MM.1S (cell line): ENCODE data around the gene SPACA7.

Experiments
- EZH2 ChIP-seq: fragments of 300-600 bp; sonication (generic); optimal IDR thresholded peaks from 2 replicates; pipeline ENCODE3; 2017; ENCODE audit warnings: low read depth, mild to moderate bottlenecking, antibody characterized with exemption, low read length, mixed read lengths
- EZH2phosphoT487 ChIP-seq: fragments of 300-600 bp; sonication (generic); IDR thresholded peaks from 2 replicates; pipeline ENCODE4 v1.6.1; 2018; ENCODE audit warnings: antibody characterized with exemption, low read length
- TF ChIP-seq, protein P1 (sequence below): fragments of 300-600 bp; sonication (generic); IDR thresholded peaks from 2 replicates; pipeline ENCODE4 v1.5.1; 2016; ENCODE audit warnings: antibody characterized with exemption, low read length, mixed read lengths

DNA sequence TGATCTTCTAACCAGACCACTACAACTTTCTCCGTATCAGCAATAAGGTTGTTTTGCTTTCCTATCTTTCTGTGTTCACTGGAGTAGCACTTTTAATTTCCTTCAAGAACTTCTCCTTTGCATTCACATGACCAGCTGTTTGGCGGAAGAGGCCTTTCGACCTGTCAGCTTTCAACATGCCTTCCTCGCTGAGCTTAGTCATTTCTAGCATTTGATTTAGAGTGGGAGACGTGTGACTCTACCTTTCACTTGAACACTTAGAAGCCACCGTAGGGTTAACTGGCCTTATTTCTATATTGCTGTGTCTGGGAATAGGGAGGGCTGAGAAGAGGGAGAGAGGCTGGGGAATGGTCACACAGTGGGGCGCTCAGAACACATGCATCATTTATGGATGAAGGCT lies 107.1 kb downstream of the SPACA7 start:
- TF ChIP-seq, protein P1, sequence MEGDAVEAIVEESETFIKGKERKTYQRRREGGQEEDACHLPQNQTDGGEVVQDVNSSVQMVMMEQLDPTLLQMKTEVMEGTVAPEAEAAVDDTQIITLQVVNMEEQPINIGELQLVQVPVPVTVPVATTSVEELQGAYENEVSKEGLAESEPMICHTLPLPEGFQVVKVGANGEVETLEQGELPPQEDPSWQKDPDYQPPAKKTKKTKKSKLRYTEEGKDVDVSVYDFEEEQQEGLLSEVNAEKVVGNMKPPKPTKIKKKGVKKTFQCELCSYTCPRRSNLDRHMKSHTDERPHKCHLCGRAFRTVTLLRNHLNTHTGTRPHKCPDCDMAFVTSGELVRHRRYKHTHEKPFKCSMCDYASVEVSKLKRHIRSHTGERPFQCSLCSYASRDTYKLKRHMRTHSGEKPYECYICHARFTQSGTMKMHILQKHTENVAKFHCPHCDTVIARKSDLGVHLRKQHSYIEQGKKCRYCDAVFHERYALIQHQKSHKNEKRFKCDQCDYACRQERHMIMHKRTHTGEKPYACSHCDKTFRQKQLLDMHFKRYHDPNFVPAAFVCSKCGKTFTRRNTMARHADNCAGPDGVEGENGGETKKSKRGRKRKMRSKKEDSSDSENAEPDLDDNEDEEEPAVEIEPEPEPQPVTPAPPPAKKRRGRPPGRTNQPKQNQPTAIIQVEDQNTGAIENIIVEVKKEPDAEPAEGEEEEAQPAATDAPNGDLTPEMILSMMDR: no peak
- TF ChIP-seq EZH2 (no peak), EZH2phosphoT487 (no peak)
